NCI-H446 (cell line): Measurements from ENCODE around the gene RNASE2.
"Not testable (repeated sequence)": the region's sequence is repeated elsewhere in the genome, so short reads cannot be mapped to it uniquely, and the experiment has no call there.

Experiments used
- DNase-seq, 2 experiments: peaks; one replicate each; lab custom pipeline; 2025; lab: John Stamatoyannopoulos, UW

RNASE2 gene

GRCh38 chr14:20954736-20955537, at the start of gene RNASE2:
Gene RNASE2 (plus strand): TSS chr14:20955487. CDS start chr14:20955772, 285 bp downstream.
- DNase-seq = not testable (repeated sequence)

GRCh38 chr14:20905676-20906075, 49.6 kb upstream of the RNASE2 start:
- DNase-seq = no peak

GRCh38 chr14:20907214-20907613, 48.1 kb upstream of the RNASE2 start:
- DNase-seq = no peak

- DNase-seq = not testable (repeated sequence)
These were observed 44.5 kb upstream of the RNASE2 start for GRCh38 chr14:20910822-20911221.

GRCh38 chr14:20919038-20919756, 36.1 kb upstream of the RNASE2 start:
- not testable (repeated sequence) for DNase-seq

- DNase-seq = not testable (repeated sequence)
These were observed 31.5 kb upstream of the RNASE2 start for GRCh38 chr14:20923766-20924297.

- peak in 1 of 2 experiments; percentile 31 for DNase-seq
These were observed 21.0 kb upstream of the RNASE2 start for GRCh38 chr14:20934148-20934762.

- no peak for DNase-seq
These were observed 19.8 kb upstream of the RNASE2 start for GRCh38 chr14:20935303-20935984.

GRCh38 chr14:20945146-20945545, 10.1 kb upstream of the RNASE2 start:
- not testable (repeated sequence) for DNase-seq

- not testable (repeated sequence) for DNase-seq
These were observed 8.6 kb upstream of the RNASE2 start for GRCh38 chr14:20946707-20947106.

GRCh38 chr14:20955538-20955873, 219 bp downstream of the RNASE2 start:
- not testable (repeated sequence) for DNase-seq

- DNase-seq = no peak
These were observed 1.2 kb downstream of the RNASE2 start for GRCh38 chr14:20956376-20956976.

- not testable (repeated sequence) for DNase-seq
These were observed 3.7 kb downstream of the RNASE2 start for GRCh38 chr14:20958946-20959345.

GRCh38 chr14:20969336-20969735, 14.0 kb downstream of the RNASE2 start:
- DNase-seq = no peak

- DNase-seq = no peak
These were observed 15.3 kb downstream of the RNASE2 start for GRCh38 chr14:20970647-20970982.

GRCh38 chr14:20970983-20971704, 15.9 kb downstream of the RNASE2 start:
- DNase-seq = peak; percentile 75 to 93

GRCh38 chr14:20971705-20972021, 16.4 kb downstream of the RNASE2 start:
- DNase-seq = no peak

GRCh38 chr14:20973501-20973900, 18.2 kb downstream of the RNASE2 start:
- DNase-seq = no peak

- no peak for DNase-seq
These were observed 21.0 kb downstream of the RNASE2 start for GRCh38 chr14:20976291-20976690.

GRCh38 chr14:20978687-20979086, 23.4 kb downstream of the RNASE2 start:
- no peak for DNase-seq

- no peak for DNase-seq
These were observed 25.6 kb downstream of the RNASE2 start for GRCh38 chr14:20980906-20981305.
